Activated T-cell treated with anti-CD3 and anti-CD28 coated beads, Interleukin-2, amount 50 U/mL, for 72 hours (primary cell): Measurements from ENCODE around the gene ZNF584. TPM values are rescaled to one million over a fixed set of nuclear protein-coding genes. Genes with fewer than 3 reads are reported as not detected.

Source experiments
- ATAC-seq, 2 donors: fragments of 150-1000 bp; cut with Tn5 transposase; replicated peaks in 1 of 2; 2 replicates each; pipeline ENCODE4 v1.10.0; 2021; ENCODE audit warnings: moderate library complexity in 2 of 2, mild to moderate bottlenecking in 1 of 2
- DNase-seq, 2 donors: peaks; one replicate each; pipeline ENCODE4 v3.0.0; 2021 to 2022; ENCODE audit warnings: mixed read lengths in 1 of 2
- H3K27ac Mint-ChIP-seq: one replicate; pipeline ENCODE4 v1.8.0; 2022; ENCODE audit warnings: mild to moderate bottlenecking, moderate library complexity, mixed read lengths
- H3K27me3 Mint-ChIP-seq: one replicate; pipeline ENCODE4 v1.8.0; 2022; ENCODE audit warnings: low read depth, mixed read lengths
- H3K36me3 Mint-ChIP-seq, 2 donors: one replicate each; pipeline ENCODE4 v1.8.0; 2022; ENCODE audit warnings: mixed read lengths in 2 of 2, mild to moderate bottlenecking in 1 of 2; ENCODE audit not compliant: insufficient read depth in 2 of 2
- H3K4me1 Mint-ChIP-seq: one replicate; pipeline ENCODE4 v1.8.0; 2022; ENCODE audit warnings: low read depth, mixed read lengths
- H3K4me3 Mint-ChIP-seq, 2 donors: one replicate each; pipeline ENCODE4 v1.8.0; 2022; ENCODE audit warnings: mild to moderate bottlenecking in 2 of 2, mixed read lengths in 2 of 2, moderate library complexity in 2 of 2
- H3K9me3 Mint-ChIP-seq, 2 donors: one replicate each; pipeline ENCODE4 v1.8.0; 2022; ENCODE audit warnings: mixed read lengths in 2 of 2
- total RNA-seq, 2 donors: library from RNA; stranded (reverse); gene quantifications; one replicate each; pipeline ENCODE4 v1.2.3, GENCODE V29; 2022

The ZNF584 gene
- total RNA-seq, 2 donors from 2014 or later = 7.5 to 10.4 TPM

DNA sequence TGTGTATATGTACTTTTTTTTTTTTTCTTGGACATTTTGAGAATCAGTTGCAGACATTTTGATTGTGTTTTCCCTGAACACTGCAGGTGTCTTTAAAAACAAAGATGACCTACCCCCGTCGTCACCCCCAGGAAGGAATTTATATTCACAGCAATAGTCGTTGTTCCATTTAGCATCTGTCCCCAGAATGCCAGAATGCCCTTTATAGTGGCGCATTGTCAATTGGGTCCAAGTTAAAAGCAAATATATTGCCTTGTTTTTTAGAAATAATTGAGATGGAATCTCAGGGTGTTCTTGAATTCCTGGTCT lies 14.8 kb upstream of the ZNF584 start:
- no peak for ATAC-seq
- Mint-ChIP-seq H3K36me3 (peaks cover 13 to 33% of the 10 kb centered on the region in 2 donors), H3K4me3 (no peak overlapping the region)

DNA sequence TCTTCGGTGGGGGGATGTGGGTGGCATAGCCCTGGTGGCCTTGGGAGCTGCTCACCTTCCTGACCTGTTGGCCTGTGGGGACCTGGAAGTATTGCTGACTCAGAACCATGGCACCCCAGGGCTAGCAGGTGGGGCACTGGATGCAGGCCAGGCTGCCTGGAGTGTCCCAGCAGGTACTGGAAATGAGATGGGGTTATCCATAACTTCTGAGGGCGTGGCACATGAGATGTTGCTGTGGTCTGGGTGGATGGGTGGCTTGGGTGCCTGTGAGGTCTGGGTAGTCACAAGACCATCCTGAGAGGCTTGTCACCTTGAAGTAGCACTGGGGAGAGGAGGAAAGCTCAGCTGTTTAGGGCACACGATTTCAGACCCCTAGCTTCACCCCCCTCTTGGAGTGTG lies 13.6 kb upstream of the ZNF584 start:
- H3K36me3 Mint-ChIP-seq = peaks cover 13 to 26% of the 10 kb centered on the region in 2 donors
- H3K27me3 Mint-ChIP-seq = no peaks in the 10 kb centered on the region
- DNase-seq (no peak), ATAC-seq (peak in 1 of 2 donors; percentile 6)
- H3K27ac Mint-ChIP-seq = no peak overlapping the region
- no peak overlapping the region for H3K4me3 Mint-ChIP-seq
- H3K4me1 Mint-ChIP-seq = peaks cover 20% of the 10 kb centered on the region
- H3K9me3 Mint-ChIP-seq = no peaks in the 10 kb centered on the region

More for the DNA sequence above, 14.8 kb upstream of the ZNF584 start:
- H3K9me3 Mint-ChIP-seq = no peaks in the 10 kb centered on the region
- no peak for DNase-seq
- H3K27me3 Mint-ChIP-seq = no peaks in the 10 kb centered on the region
- H3K27ac Mint-ChIP-seq = no peak overlapping the region
- H3K4me1 Mint-ChIP-seq = peaks cover 29% of the 10 kb centered on the region

GRCh38 chr19:58395220-58395978 lies 13.1 kb upstream of the ZNF584 start, which contains the start of gene RNF225:
TSS of gene RNF225 (plus strand) at chr19:58395656. CDS start at chr19:58396090, 434 bp downstream.
- DNase-seq (no peak), ATAC-seq (peak in 1 of 2 donors; percentile 6)
- Mint-ChIP-seq H3K27ac (no peak within 1 kb of the TSS), H3K4me1 (peaks cover 24% of the 10 kb centered on the region), H3K27me3 (no peaks in the 10 kb centered on the region), H3K36me3 (peaks cover 13 to 24% of the 10 kb centered on the region in 2 donors), H3K4me3 (no peak within 1 kb of the TSS), H3K9me3 (no peaks in the 10 kb centered on the region)

DNA sequence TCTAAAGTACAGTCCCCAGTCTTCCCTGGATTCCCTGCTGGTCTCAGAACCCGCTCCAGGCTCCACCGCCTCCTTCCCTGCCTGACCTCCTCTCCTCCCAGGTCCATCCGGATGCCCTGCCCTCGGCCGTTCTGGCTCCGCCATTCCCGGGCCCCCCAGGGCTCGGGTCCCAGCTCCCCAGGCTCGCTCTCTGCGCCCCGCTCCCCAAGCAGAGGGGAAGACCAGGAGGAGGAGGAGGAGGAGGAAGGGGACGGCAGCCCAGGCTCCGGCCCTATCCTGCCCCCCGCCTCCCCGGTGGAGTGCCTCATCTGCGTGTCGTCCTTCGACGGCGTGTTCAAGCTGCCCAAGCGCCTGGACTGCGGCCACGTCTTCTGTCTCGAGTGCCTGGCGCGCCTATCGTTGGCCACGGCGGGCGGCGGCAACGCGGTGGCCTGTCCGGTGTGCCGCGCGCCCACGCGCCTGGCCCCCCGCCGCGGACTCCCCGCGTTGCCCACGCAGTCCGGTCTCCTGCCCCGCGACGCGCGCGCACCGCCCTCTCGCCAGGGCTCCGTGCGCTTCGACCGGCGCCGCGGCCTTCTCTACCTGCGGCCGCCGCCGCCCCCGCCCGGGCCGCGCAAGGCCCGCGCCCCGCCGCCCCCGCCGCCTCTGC lies 12.3 kb upstream of the ZNF584 start:
- Mint-ChIP-seq H3K4me1 (peaks cover 25% of the 10 kb centered on the region), H3K4me3 (no peak overlapping the region), H3K9me3 (no peaks in the 10 kb centered on the region), H3K27ac (no peak overlapping the region), H3K36me3 (peaks cover 10 to 19% of the 10 kb centered on the region in 2 donors), H3K27me3 (no peaks in the 10 kb centered on the region)
- ATAC-seq = no peak
- DNase-seq = no peak

DNA sequence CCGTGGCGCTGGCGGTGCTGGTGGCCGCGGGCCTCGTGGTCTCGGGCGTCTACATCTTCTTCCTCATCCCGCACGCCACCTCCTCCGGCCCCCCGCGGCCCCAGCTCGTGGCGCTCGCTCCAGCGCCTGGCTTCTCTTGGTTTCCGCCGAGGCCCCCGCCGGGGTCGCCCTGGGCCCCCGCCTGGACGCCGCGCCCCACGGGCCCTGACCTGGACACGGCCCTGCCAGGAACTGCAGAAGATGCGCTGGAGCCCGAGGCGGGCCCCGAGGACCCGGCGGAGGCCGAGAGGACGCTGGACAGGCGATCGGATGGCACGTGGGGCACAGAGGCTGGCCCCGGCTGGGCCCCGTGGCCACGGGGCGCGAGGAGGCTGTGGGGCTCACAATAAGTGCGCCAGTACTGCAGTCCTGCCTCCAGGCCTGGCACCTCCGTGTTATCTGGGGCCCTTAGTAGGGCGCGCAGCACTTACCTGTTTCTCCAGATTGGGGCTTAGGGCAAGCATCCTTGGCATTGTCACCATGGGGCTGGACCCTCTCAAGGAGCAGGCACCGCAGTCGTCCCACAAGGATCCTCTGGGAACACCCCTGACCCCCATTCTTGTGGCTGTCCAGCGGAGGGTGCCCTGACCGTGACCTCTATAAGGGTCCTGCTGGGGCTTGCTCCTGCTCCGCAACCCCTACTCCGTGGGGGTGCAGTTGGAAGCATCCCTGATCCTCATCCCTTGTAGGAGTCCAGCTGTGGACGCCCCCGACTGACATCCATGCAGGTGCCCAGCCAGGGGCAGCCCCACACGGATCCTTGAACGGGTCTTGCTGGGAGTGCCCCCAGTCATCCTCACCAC lies 11.5 kb upstream of the ZNF584 start:
- no peak for ATAC-seq
- Mint-ChIP-seq H3K4me3 (no peak overlapping the region), H3K4me1 (peaks cover 28% of the 10 kb centered on the region), H3K27ac (no peak overlapping the region), H3K36me3 (peaks cover 10 to 19% of the 10 kb centered on the region in 2 donors), H3K27me3 (no peaks in the 10 kb centered on the region), H3K9me3 (no peaks in the 10 kb centered on the region)
- DNase-seq = no peak

DNA sequence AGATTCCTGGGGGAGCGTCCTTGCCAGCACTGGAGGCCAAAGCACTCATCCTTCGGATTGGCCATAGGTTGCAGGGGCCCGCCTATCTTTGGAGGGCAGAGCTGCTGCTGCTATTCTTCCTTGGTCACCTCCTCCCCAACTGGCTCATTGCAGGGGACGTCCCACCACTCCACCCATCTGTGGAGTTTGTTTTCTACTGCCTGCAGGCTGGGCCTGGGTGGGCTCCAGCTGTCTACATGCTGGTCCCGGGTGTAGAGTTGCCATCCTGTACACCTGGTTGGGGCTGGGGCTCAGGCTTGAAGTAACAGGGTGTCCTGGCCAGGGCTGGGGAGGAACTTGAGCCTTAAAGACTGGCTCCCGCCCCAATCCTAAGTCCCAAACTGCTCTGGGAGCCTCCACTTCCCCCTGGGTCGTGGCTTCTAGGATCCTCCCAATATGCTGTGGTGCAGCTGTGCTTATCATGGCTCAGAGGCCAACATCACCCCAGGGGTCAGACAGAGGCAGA lies 10.9 kb upstream of the ZNF584 start:
- no peaks in the 10 kb centered on the region for H3K9me3 Mint-ChIP-seq
- DNase-seq = no peak
- peaks cover 10 to 19% of the 10 kb centered on the region in 2 donors for H3K36me3 Mint-ChIP-seq
- H3K4me3 Mint-ChIP-seq = no peak overlapping the region
- no peak overlapping the region for H3K27ac Mint-ChIP-seq
- H3K27me3 Mint-ChIP-seq = no peaks in the 10 kb centered on the region
- no peak for ATAC-seq
- H3K4me1 Mint-ChIP-seq = peaks cover 34% of the 10 kb centered on the region

GRCh38 chr19:58398087-58398486 lies 10.4 kb upstream of the ZNF584 start:
- Mint-ChIP-seq H3K36me3 (peaks cover 8 to 17% of the 10 kb centered on the region in 2 donors), H3K9me3 (no peaks in the 10 kb centered on the region), H3K27me3 (no peaks in the 10 kb centered on the region), H3K4me3 (no peak overlapping the region), H3K27ac (no peak overlapping the region), H3K4me1 (peaks cover 34% of the 10 kb centered on the region)
- no peak for ATAC-seq
- DNase-seq = no peak

DNA sequence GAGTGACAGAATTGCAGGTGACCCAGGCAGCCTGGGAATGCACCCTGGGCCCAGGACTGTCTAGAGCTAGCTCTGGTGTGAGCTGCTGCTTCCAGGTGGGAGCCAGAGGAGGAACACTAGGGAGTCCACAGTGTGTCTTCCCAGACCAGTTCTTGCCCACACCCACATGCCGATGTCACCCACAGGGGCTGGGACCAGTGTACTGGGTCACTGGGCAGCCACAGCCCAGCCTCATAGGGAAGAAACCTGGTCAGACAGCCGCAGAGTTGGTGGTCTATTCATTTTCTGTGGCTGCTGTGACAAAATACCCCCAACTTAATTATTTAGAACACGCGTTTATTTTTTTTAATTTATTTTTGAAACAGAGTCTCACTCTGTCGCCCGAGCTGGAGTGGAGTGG lies 9.9 kb upstream of the ZNF584 start:
- H3K4me3 Mint-ChIP-seq = no peak overlapping the region
- H3K27me3 Mint-ChIP-seq = no peaks in the 10 kb centered on the region
- ATAC-seq = no peak

GRCh38 chr19:58399903-58400302 lies 8.5 kb upstream of the ZNF584 start:
- Mint-ChIP-seq H3K9me3 (no peaks in the 10 kb centered on the region), H3K27me3 (no peaks in the 10 kb centered on the region), H3K4me3 (peak overlapping the region in 1 of 2 donors; percentile 17), H3K36me3 (peaks cover 1 to 2% of the 10 kb centered on the region in 2 donors), H3K4me1 (peaks cover 22% of the 10 kb centered on the region), H3K27ac (no peak overlapping the region)
- no peak for ATAC-seq
- no peak for DNase-seq

More for the DNA sequence above, 9.9 kb upstream of the ZNF584 start:
- Mint-ChIP-seq H3K27ac (no peak overlapping the region), H3K36me3 (peaks cover 8 to 15% of the 10 kb centered on the region in 2 donors), H3K9me3 (no peaks in the 10 kb centered on the region), H3K4me1 (peaks cover 32% of the 10 kb centered on the region)
- no peak for DNase-seq

GRCh38 chr19:58400316-58400915 lies 8.0 kb upstream of the ZNF584 start:
- Mint-ChIP-seq H3K27ac (no peak overlapping the region), H3K27me3 (no peaks in the 10 kb centered on the region), H3K4me3 (peak overlapping the region; percentile 90 to 92), H3K36me3 (peaks cover 1 to 2% of the 10 kb centered on the region in 2 donors), H3K9me3 (no peaks in the 10 kb centered on the region), H3K4me1 (peaks cover 22% of the 10 kb centered on the region)
- DNase-seq (no peak), ATAC-seq (no peak)

DNA sequence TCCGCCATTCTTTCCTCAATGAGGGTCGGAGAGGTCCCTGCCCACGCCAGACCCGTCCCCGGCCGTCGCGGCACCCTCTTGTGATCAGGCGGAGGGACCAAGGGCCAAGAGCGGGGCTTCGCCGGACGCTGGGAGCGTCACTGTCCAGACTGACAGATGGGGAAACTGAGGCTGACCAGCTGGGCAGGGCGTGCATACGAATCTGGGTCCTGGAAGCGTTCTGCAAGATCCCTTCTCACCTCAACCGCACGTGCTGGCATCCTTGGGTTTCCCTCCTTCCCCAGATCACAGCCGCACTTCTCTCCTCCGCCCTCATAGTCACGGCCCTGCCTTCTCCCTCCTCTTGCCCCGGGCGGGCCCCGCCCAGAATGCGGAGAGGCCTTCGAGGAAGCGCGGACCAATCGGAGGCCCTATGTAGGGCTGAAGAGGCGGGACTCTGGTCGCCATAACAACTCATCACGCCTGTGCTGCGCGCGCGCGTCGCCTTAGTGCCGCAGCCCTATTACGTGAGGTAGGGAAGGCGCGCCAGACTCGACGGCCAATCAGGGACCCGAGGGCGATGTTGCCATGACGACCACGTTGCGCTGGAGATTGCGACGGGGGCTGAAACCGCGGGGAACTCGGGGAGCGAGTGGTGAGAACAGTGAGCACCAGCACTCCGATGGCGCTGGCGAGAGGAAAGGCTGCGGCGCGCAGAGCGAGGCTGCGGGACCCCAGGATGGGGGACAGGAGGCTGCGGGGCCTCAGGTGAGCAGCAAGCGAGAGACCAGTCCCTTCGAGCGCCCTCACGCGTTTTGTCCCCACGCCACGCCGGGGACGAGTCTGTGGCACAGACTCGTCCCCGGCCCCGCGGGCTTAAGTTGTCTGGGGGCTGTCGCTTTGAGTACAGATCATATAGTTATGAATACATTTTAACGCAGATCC lies 7.3 kb upstream of the ZNF584 start:
- DNase-seq (peak; percentile 98 to 99), ATAC-seq (peak; percentile 97 to 99)
- H3K9me3 Mint-ChIP-seq = no peaks in the 10 kb centered on the region
- H3K4me3 Mint-ChIP-seq = peak overlapping the region; percentile 90 to 92
- H3K27ac Mint-ChIP-seq = peak overlapping the region; percentile 84
- H3K36me3 Mint-ChIP-seq = peaks cover 0 to 1% of the 10 kb centered on the region in 2 donors
- H3K27me3 Mint-ChIP-seq = no peaks in the 10 kb centered on the region
- H3K4me1 Mint-ChIP-seq = peaks cover 22% of the 10 kb centered on the region
